PC-9 (cell line): ENCODE results near the gene TCHH. TPM values are rescaled to one million over a fixed set of nuclear protein-coding genes. Genes with fewer than 3 reads are reported as not detected.
A peak's percentile ranks its signal among the peaks of the same experiment; 100 is the strongest.

ENCODE experiments used
- BruUV-seq: library from RNA; stranded (reverse); fragments of 400-500 nt; replicated peaks from 2 replicates; lab custom pipeline; 2021; lab: Mats Ljungman, UMichigan
- CTCF ChIA-PET: fragments of 300-600 bp; sonication (Branson Sonifier 250); formaldehyde crosslinking; loops from one replicate; lab custom pipeline; 2022; ENCODE audit warnings: antibody characterized with exemption; lab: Charles Lee
- POLR2A ChIA-PET: fragments of 300-600 bp; sonication (Branson Sonifier 250); formaldehyde crosslinking; loops from one replicate; lab custom pipeline; 2022; ENCODE audit warnings: antibody characterized with exemption; ENCODE audit not compliant: unreplicated experiment; lab: Charles Lee
- DNase-seq, 2 experiments: peaks; one replicate each; pipeline versions ENCODE4 v3.0.0 to v3.0.0-alpha.2; 2015 to 2022; ENCODE audit warnings: mixed read lengths in 1 of 2
- H2AFZ ChIP-seq: fragments of 200-600 bp; sonication (generic); 2 replicates; pipeline ENCODE4 v1.8.1; 2017; ENCODE audit warnings: antibody characterized with exemption
- H3F3A ChIP-seq: fragments of 200-600 bp; sonication (generic); 2 replicates; pipeline ENCODE4 v1.8.1; 2017; ENCODE audit warnings: antibody characterized with exemption, mild to moderate bottlenecking, low read depth; ENCODE audit not compliant: insufficient read depth
- H3K27ac ChIP-seq: fragments of 200-600 bp; sonication (generic); 2 replicates; pipeline ENCODE4 v1.6.1; 2016; ENCODE audit warnings: mixed run types
- H3K27me3 ChIP-seq: fragments of 200-600 bp; sonication (generic); 2 replicates; pipeline ENCODE4 v1.6.1; 2016; ENCODE audit warnings: low read depth, mixed run types; ENCODE audit not compliant: insufficient read depth
- H3K36me3 ChIP-seq: fragments of 200-600 bp; sonication (generic); 2 replicates; pipeline ENCODE4 v1.6.1; 2016; ENCODE audit warnings: low read depth, mixed run types
- H3K4me1 ChIP-seq: fragments of 200-600 bp; sonication (generic); replicated peaks from 2 replicates; pipeline ENCODE4 v1.6.1; 2016; ENCODE audit warnings: mixed run types; ENCODE audit not compliant: insufficient read depth
- H3K4me2 ChIP-seq: fragments of 200-600 bp; sonication (generic); 2 replicates; pipeline ENCODE4 v1.6.1; 2017; ENCODE audit warnings: mixed run types
- H3K4me3 ChIP-seq: fragments of 200-600 bp; sonication (generic); 2 replicates; pipeline ENCODE4 v1.6.1; 2016; ENCODE audit warnings: mixed run types
- H3K79me2 ChIP-seq: fragments of 200-600 bp; sonication (generic); 2 replicates; pipeline ENCODE4 v1.6.1; 2017; ENCODE audit warnings: low read depth, mixed run types
- H3K9me2 ChIP-seq: fragments of 200-600 bp; sonication (generic); 2 replicates; pipeline ENCODE4 v1.8.1; 2017; ENCODE audit warnings: mild to moderate bottlenecking; ENCODE audit not compliant: insufficient read depth
- H3K9me3 ChIP-seq: fragments of 200-600 bp; sonication (generic); 2 replicates; pipeline ENCODE4 v1.8.1; 2016; ENCODE audit warnings: low read depth; ENCODE audit not compliant: insufficient read depth
- H4K20me1 ChIP-seq: fragments of 200-600 bp; sonication (generic); 2 replicates; pipeline ENCODE4 v1.8.1; 2017; ENCODE audit not compliant: insufficient read depth
- EZH2 ChIP-seq: fragments of 200-600 bp; sonication (generic); IDR thresholded peaks from 2 replicates; pipeline ENCODE4 v1.8.0; 2017; ENCODE audit warnings: antibody characterized with exemption, low read depth
- intact Hi-C: fragments of 100-400 bp; cut with micrococcal nuclease; formaldehyde crosslinking; loops from one replicate; pipeline ENCODE4 v1.10.0; 2022; ENCODE audit not compliant: unreplicated experiment
- total RNA-seq: library from RNA; stranded (reverse); gene quantifications from 2 replicates; pipeline ENCODE4 v1.2.3, GENCODE V29; 2021
- TF ChIP-seq, protein P1 (sequence below): fragments of 200-600 bp; sonication (generic); conservative IDR thresholded peaks from 2 replicates; pipeline ENCODE4 v1.6.1; 2017; ENCODE audit warnings: mixed run types, antibody characterized with exemption, mild to moderate bottlenecking, moderate library complexity

Gene TCHH
- total RNA-seq, 1 experiment from 2014 or later = 0.04 TPM

DNA sequence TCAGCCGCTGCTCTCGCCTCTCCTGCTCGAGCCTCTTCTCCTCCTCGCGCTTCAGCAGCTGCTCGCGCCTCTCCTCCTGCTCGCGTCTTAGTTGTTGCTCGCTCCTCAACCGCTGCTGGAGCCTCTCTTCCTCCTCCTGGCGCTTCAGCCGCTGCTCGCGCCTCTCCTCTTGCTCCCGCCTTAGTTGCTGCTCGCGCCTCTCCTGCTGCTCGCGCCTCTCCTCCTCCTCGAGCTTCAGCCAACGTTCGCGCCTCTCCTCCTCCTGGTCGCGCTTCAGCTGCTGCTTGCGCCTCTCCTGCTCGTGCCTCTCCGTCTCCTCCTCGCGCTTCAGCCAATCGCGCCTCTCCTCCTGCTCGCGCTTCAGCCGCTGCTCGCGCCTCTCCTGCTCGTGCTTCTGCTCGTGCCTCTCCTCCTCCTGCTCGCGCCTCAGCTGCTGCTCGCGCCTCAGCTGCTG lies 3.7 kb downstream of the TCHH start:
- peak overlapping the region; percentile 79 for H3K4me3 ChIP-seq
- intact Hi-C loops = no loop called here
- TF ChIP-seq, protein P1, sequence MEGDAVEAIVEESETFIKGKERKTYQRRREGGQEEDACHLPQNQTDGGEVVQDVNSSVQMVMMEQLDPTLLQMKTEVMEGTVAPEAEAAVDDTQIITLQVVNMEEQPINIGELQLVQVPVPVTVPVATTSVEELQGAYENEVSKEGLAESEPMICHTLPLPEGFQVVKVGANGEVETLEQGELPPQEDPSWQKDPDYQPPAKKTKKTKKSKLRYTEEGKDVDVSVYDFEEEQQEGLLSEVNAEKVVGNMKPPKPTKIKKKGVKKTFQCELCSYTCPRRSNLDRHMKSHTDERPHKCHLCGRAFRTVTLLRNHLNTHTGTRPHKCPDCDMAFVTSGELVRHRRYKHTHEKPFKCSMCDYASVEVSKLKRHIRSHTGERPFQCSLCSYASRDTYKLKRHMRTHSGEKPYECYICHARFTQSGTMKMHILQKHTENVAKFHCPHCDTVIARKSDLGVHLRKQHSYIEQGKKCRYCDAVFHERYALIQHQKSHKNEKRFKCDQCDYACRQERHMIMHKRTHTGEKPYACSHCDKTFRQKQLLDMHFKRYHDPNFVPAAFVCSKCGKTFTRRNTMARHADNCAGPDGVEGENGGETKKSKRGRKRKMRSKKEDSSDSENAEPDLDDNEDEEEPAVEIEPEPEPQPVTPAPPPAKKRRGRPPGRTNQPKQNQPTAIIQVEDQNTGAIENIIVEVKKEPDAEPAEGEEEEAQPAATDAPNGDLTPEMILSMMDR = no peak
- TF ChIP-seq EZH2 = no peak
- peaks cover 9% of the 10 kb centered on the region for H3K9me3 ChIP-seq
- H4K20me1 ChIP-seq = no peaks in the 10 kb centered on the region
- peaks cover 48% of the 10 kb centered on the region for H3K27me3 ChIP-seq
- no peaks in the 10 kb centered on the region for H3K79me2 ChIP-seq
- H3K36me3 ChIP-seq = no peaks in the 10 kb centered on the region
- peaks cover 15% of the 10 kb centered on the region; the same call in 1 of the 2 replicates for H3K4me1 ChIP-seq
- peak in 1 of 2 experiments; percentile 29 for DNase-seq
- ChIA-PET CTCF (no interaction called here), POLR2A (interaction anchor here (0.6 to 1.0 kb wide), 3 partner anchors 268 to 1041 kb away, joined by 3 to 6 read pairs (median 4); partner anchors contain the start of gene GABPB2)
- H2AFZ ChIP-seq = peak overlapping the region; percentile 97
- peak overlapping the region; percentile 100 for H3K4me2 ChIP-seq
- H3K27ac ChIP-seq = no peak overlapping the region
- BruUV-seq = no TSS peak
- peaks cover 15% of the 10 kb centered on the region; the same call in 1 of the 2 replicates for H3F3A ChIP-seq
- no peaks in the 10 kb centered on the region for H3K9me2 ChIP-seq

GRCh38 chr1:152110860-152111514 lies 4.3 kb downstream of the TCHH start:
- no peaks in the 10 kb centered on the region for H3K9me2 ChIP-seq
- H3K4me3 ChIP-seq = peak overlapping the region; percentile 79
- TF ChIP-seq, protein P1 = no peak
- H3K27me3 ChIP-seq = peaks cover 44% of the 10 kb centered on the region
- peak; percentile 40 to 45 for DNase-seq
- H3K36me3 ChIP-seq = no peaks in the 10 kb centered on the region
- H3K4me2 ChIP-seq = peak overlapping the region; percentile 100
- H3K79me2 ChIP-seq = no peaks in the 10 kb centered on the region
- H3F3A ChIP-seq = peaks cover 15% of the 10 kb centered on the region; the same call in 1 of the 2 replicates
- BruUV-seq = no TSS peak
- peaks cover 9% of the 10 kb centered on the region for H3K9me3 ChIP-seq
- ChIA-PET CTCF (interaction anchor here (0.7 to 1.1 kb wide), 2 partner anchors 51 to 58 kb away, joined by 3 to 4 read pairs; no protein-coding TSS in a partner anchor), POLR2A (interaction anchor here (0.6 to 1.0 kb wide), 3 partner anchors 76 to 1040 kb away, joined by 3 to 6 read pairs (median 6); partner anchors contain the start of gene GABPB2)
- intact Hi-C loops = no loop called here
- no peaks in the 10 kb centered on the region for H4K20me1 ChIP-seq
- H3K27ac ChIP-seq = no peak overlapping the region
- peaks cover 15% of the 10 kb centered on the region; the same call in 1 of the 2 replicates for H3K4me1 ChIP-seq
- H2AFZ ChIP-seq = peak overlapping the region; percentile 97

DNA sequence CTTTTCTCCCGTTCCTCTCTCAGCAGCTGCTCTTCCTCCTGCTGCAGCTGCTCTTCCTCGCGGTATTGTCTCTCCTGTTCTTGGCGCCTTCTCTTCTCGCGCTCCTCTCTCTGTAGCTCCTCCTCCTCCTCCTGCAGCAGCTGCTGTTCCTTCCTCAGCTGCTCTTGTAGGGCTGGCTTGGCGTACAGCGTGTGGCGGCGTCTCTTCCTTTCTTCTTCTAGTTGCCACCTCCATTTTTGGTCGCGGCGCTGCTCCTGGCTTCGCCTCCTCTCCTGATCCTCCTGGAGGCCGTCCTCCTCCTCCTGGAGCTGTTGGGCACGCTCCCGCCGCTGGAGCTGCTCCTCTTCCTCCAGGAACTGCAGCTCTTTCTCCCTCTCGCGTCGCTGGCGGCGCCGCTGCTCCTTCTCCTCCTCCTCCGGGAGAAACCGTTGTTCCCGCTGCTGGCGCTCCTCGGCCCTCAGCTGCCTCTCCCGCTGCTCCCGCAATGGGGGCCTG lies 4.8 kb downstream of the TCHH start:
- DNase-seq = peak; percentile 38 to 58
- H3F3A ChIP-seq = peaks cover 15% of the 10 kb centered on the region; the same call in 1 of the 2 replicates
- peaks cover 9% of the 10 kb centered on the region for H3K9me3 ChIP-seq
- ChIA-PET POLR2A (interaction anchor here (0.6 to 1.0 kb wide), 4 partner anchors 49 to 1040 kb away, joined by 5 to 6 read pairs (median 6); partner anchors contain the start of gene GABPB2), CTCF (interaction anchor here (0.7 to 1.1 kb wide), 2 partner anchors 52 to 57 kb away, joined by 3 to 4 read pairs; no protein-coding TSS in a partner anchor)
- H3K9me2 ChIP-seq = no peaks in the 10 kb centered on the region
- no TSS peak for BruUV-seq
- intact Hi-C loops = no loop called here
- H3K27me3 ChIP-seq = peaks cover 44% of the 10 kb centered on the region
- TF ChIP-seq, protein P1 = no peak
- no peak for TF ChIP-seq EZH2
- peaks cover 15% of the 10 kb centered on the region; the same call in 1 of the 2 replicates for H3K4me1 ChIP-seq
- peak overlapping the region; percentile 79 for H3K4me3 ChIP-seq
- peak overlapping the region; percentile 97 for H2AFZ ChIP-seq
- no peaks in the 10 kb centered on the region for H4K20me1 ChIP-seq
- no peak overlapping the region for H3K27ac ChIP-seq
- peak overlapping the region; percentile 100 for H3K4me2 ChIP-seq
- H3K36me3 ChIP-seq = no peaks in the 10 kb centered on the region
- H3K79me2 ChIP-seq = no peaks in the 10 kb centered on the region
